Fibroblast of pulmonary artery (primary cell): Measurements from ENCODE around the gene TCN2.
"Not testable (repeated sequence)": the region's sequence is repeated elsewhere in the genome, so short reads cannot be mapped to it uniquely, and the experiment has no call there.

Experiments
- DNase-seq: peaks from one replicate; pipeline ENCODE4 v3.0.0-alpha.2; 2010; ENCODE audit warnings: low read depth
- H3K4me3 ChIP-seq: replicated peaks from 2 replicates; pipeline ENCODE4 v1.5.1; 2011; ENCODE audit warnings: low read depth, mild to moderate bottlenecking, control low read depth, low read length, moderate library complexity
- TF ChIP-seq, protein P1 (sequence below): IDR thresholded peaks from 2 replicates; pipeline ENCODE4 v1.5.1; 2011; ENCODE audit warnings: mild to moderate bottlenecking, control low read depth, low read length, inconsistent platforms; ENCODE audit errors: missing control alignments

TCN2 gene

DNA sequence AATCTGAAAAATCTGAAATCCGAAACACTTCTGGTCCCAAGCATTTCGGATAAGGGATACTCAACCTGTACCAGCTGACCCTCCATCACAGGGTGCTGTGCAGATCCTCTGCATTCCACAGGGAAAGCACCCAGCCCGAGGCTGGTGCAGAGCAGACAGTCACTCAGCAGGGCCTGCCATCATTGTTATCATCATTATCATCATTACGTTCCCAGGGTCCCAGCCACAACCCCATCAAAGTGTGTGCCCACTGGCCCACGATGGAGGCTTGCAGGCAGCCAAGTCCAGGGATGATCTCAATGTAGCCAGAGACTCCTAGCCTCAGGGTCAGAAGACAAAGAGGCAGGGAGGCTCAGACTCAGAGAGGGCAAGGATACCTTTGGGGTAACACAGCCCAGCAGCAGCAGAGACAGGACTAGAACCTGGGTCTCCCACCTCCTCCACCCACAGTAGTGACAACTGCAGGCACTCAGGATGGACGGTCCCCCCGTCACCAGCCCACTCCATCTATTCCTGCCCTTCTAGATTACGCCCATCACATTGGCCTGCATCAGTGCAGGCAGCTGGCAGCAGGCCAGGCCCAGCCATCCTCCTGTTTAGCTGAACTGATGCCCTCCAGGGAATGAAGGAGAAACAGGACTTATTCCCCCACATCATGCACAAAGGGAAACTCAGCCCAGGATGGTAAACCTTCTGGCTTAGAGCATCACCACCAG, 42.8 kb upstream of the TCN2 start:
- DNase-seq = no peak
- no peak overlapping the region for H3K4me3 ChIP-seq

DNA sequence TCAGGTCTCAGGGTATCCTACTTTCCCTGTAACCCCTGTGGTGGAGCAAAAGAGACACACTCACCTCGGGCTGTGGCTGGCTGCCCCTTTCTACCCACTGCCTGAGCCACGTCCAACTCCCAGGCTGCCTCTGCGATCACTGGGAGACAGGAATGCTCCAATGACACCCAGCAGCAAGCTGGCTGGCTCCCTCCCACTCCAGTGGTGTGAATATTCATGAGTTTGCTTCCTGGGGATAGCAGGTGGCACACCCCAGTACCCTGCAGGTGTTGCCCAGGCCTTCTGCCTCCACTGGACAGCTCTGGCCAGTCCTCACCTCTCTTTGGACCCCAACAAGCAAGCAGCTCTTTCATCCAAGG, 42.2 kb upstream of the TCN2 start:
- no peak for DNase-seq
- TF ChIP-seq, protein P1, sequence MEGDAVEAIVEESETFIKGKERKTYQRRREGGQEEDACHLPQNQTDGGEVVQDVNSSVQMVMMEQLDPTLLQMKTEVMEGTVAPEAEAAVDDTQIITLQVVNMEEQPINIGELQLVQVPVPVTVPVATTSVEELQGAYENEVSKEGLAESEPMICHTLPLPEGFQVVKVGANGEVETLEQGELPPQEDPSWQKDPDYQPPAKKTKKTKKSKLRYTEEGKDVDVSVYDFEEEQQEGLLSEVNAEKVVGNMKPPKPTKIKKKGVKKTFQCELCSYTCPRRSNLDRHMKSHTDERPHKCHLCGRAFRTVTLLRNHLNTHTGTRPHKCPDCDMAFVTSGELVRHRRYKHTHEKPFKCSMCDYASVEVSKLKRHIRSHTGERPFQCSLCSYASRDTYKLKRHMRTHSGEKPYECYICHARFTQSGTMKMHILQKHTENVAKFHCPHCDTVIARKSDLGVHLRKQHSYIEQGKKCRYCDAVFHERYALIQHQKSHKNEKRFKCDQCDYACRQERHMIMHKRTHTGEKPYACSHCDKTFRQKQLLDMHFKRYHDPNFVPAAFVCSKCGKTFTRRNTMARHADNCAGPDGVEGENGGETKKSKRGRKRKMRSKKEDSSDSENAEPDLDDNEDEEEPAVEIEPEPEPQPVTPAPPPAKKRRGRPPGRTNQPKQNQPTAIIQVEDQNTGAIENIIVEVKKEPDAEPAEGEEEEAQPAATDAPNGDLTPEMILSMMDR = no peak
- H3K4me3 ChIP-seq = no peak overlapping the region

More for the DNA sequence above, 42.8 kb upstream of the TCN2 start:
- TF ChIP-seq, protein P1 = no peak

DNA sequence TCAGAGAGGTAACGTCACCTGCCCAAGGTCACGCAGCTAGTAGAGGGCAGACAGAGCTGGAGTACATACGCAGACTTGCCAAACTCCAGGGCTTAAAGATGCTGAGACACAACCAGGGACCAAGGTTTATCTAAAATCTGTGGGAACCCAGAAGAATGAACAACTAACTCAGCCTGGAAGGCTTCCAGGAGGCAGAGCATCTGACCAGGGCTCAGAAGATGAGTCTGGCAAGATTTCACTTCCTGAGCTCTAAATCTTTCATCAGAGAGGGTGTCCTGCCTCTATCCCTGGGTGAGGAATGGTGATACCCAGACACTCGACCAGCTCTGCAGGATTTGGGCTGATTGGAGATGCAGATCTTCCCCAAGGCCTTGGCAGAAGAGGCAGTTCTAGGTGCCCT, 41.6 kb upstream of the TCN2 start:
- no peak overlapping the region for H3K4me3 ChIP-seq
- DNase-seq = no peak
- TF ChIP-seq, protein P1 = no peak

DNA sequence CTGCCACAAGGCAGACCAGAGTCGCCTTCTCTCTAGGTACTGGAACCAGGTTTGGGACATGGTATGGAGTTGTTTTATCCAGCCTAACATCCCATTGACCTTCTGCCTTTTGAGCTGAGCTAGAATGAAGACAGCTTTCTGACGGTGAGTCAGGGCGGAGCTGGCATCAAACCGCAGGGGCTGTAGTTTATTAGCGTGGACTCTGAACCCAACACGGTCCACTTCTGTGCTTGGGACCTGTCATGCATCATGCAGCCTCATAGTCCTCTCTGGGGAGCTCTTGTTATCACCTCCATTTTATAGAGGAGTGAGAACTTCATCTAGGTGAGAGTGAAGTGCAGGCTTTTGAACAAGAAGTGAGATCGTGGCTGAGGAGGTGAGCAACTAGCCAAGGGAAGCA, 40.8 kb upstream of the TCN2 start:
- DNase-seq = no peak
- no peak overlapping the region for H3K4me3 ChIP-seq
- TF ChIP-seq, protein P1 = no peak

DNA sequence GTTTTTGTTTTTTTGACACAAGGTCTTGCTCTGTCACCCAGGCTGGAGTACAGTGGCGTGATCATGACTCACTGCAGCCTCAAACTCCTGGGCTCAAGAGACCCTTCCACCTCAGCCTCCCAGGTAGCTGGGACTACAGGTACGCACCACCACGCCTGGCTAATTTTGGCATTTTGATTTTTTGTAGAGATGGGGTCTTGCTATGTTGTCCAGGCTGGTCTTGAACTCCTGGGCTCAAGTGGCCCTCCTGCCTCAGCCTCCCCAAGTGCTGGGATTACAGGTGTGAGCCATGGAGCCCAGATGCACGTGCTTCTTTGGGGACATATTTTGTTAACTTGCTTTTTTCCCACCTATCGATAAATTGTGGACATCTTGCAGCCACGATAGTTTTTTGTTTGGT, 39.7 kb upstream of the TCN2 start:
- not testable (repeated sequence) for H3K4me3 ChIP-seq, DNase-seq

DNA sequence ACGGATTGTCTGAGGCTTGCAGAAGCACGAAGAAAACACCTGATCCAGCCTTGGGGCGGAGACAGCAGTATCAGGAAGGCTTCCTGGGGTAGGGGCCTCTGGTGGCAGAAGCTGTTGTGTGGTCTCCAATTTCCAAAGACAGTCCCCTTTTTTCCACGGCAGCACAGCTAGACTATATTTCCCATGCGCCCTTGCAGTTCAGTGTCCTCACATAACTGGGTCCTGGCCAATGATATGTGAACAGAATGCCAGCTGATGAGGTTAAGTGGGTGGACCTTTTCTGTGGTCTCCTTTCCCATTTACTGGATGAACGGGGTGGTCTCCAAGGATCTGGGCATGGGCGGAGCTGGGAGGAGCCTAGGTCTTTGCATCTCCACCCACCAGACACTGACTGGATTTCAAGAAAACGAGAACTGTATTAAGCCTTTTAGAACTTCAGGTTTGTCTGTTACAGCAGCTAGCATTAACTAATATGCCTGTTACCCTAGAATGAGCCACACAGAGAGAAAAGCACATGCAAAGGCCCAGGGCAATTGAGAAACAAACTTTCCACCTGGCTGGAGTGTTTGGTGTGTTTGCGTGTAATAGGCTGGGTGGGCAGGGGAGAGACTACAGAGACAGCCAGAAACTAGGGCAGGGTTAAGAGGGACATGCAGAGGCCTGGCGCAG, 38.7 kb upstream of the TCN2 start:
- H3K4me3 ChIP-seq = no peak overlapping the region
- no peak for DNase-seq
- TF ChIP-seq, protein P1 = no peak

DNA sequence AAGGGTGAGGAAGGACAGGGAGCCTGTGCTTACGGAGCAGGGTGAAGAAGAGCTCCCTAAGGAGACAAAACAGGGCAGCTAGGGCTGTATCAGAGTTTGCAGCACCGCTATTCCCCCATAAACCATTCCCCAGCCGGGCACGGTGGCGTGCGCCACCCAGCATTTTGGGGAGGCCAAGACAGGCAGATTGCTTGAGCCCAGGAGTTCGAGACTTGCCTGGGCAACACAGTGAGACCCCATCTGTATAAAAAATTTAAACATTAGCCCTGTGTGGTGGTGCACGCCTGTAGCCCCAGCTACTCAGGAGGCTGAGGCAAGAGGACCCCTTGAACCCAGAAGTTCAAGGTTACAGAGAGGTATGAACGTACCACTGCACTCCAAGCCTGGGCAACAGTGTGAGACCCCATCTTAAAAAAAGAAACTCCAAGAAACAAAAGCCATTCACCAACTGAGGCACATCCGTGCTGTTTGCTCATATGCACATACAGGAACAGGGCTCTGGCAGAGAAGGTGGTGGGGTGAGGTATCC, 37.2 kb upstream of the TCN2 start:
- H3K4me3 ChIP-seq = no peak overlapping the region
- no peak for DNase-seq
- TF ChIP-seq, protein P1 = no peak
